GM12873 (cell line): ENCODE data around the gene TAF11L6.
"Not testable (repeated sequence)": the region's sequence is repeated elsewhere in the genome, so short reads cannot be mapped to it uniquely, and the experiment has no call there.

ENCODE experiments used
- CTCF ChIP-seq: IDR thresholded peaks from 2 replicates; pipeline ENCODE4 v1.5.1; 2012; ENCODE audit warnings: low read depth, mild to moderate bottlenecking, moderate library complexity, low read length, control low read depth; ENCODE audit not compliant: insufficient read depth; ENCODE audit errors: missing control alignments

Gene TAF11L6

GRCh38 chr5:17511775-17512325, 16.6 kb upstream of the TAF11L6 start:
- no peak for TF ChIP-seq CTCF

GRCh38 chr5:17518067-17518466, 10.4 kb upstream of the TAF11L6 start, which contains the start of gene TAF11L3:
Gene TAF11L3 (plus strand): TSS chr5:17518367.
- not testable (repeated sequence) for TF ChIP-seq CTCF

GRCh38 chr5:17521501-17521900, 7.0 kb upstream of the TAF11L6 start, which contains the start of gene TAF11L4:
Gene TAF11L4 (plus strand): TSS chr5:17521801.
- TF ChIP-seq CTCF, result not testable (repeated sequence)

GRCh38 chr5:17524935-17525334, 3.5 kb upstream of the TAF11L6 start, which contains the start of gene TAF11L5:
Gene TAF11L5 (plus strand): TSS chr5:17525235.
- not testable (repeated sequence) for TF ChIP-seq CTCF
